ENCODE results near the gene C10orf88. TPM values are rescaled to one million over a fixed set of nuclear protein-coding genes. Genes with fewer than 3 reads are reported as not detected.

The C10orf88 gene
- total and polyA plus RNA-seq, 2 of the 13 experiments (the other 11 are each of a cell fraction or from before 2014, with no cell fraction given): 4.6 to 11.8 TPM

DNA sequence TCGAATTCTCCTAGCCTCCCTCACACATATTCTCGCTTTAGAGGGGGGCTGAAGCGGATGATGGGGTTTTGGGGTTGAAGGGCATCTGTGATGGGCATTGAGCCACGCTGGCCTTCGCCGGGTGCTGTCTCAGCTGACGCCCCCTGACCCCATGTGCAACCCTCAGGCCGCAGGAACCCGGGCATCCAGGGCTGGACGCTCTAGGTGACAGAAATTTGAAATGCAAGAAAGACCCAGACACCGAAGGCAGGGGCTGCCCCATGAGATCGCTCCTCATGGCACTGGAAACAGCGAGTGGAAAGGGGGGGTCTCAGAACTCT lies 664 bp upstream of the C10orf88 start:
- Histone ChIP-seq H4K20me1 (ENCODE audit: insufficient read depth, low read length) (no peaks in the 10 kb centered on the region), H3K36me3 (replicated peaks in 1 of 2; ENCODE audit: control insufficient read depth in 1 of 2, insufficient read depth in 2 of 2, low read length in 2 of 2) (no peaks in the 10 kb centered on the region), H3K9me3 (ENCODE audit: low read length) (no peaks in the 10 kb centered on the region), H3K27ac (ENCODE audit: extremely low read length, insufficient read depth, low read length) (no peak overlapping the region), H3K27me3 (ENCODE audit: control insufficient read depth in 1 of 2, insufficient read depth in 2 of 2, low read length in 2 of 2) (no peaks in the 10 kb centered on the region; a peak in 1 of 5 replicates), H3K4me3 (replicated peaks in 1 of 3; ENCODE audit: insufficient read depth in 1 of 3, low read depth in 2 of 3, low read length in 3 of 3) (0 out of 6 replicates have a peak overlapping the region, but pooled peaks of 1 of the 3 experiments have one; percentile 79), H3K9ac (ENCODE audit: insufficient read depth, low read depth, low read length) (no peak overlapping the region), H3K4me1 (ENCODE audit: insufficient read depth, low read length) (peaks cover 48% of the 10 kb centered on the region), H3K79me2 (ENCODE audit: insufficient read depth, low read length) (peaks cover 7% of the 10 kb centered on the region), H3K4me2 (ENCODE audit: low read depth, low read length) (peak overlapping the region; percentile 46), H2AFZ (ENCODE audit: low read length) (peak overlapping the region; percentile 62)
- DNase-seq (ENCODE audit: low spot score) (no peak), ATAC-seq (no peak), FAIRE-seq (no peak)
- in situ Hi-C loops (cut with HindIII; ENCODE audit: extremely low pct_ligation_motif_present, low pct_unique_long_range_greater_than_20kb): no loop called here
- ChIA-PET POLR2A (interaction anchor here (1.4 kb wide), 3 partner anchors 26 to 66 kb away, joined by 3 to 10 read pairs (median 5); partner anchors contain the start of genes ACADSB, IKZF5 and PSTK), CTCF (ENCODE audit: low intra/inter-chr PET ratio, low total read pairs) (no interaction called here)
- intact Hi-C loops (cut with micrococcal nuclease; ENCODE audit: unreplicated experiment): no loop called here
- BruUV-seq (replicated peaks): TSS peak; percentile 62
- WGBS (ENCODE audit: low lambda C conversion rate): 95% methylated on average over 13 of the region's 13 CpGs
- TF ChIP-seq, protein P1, sequence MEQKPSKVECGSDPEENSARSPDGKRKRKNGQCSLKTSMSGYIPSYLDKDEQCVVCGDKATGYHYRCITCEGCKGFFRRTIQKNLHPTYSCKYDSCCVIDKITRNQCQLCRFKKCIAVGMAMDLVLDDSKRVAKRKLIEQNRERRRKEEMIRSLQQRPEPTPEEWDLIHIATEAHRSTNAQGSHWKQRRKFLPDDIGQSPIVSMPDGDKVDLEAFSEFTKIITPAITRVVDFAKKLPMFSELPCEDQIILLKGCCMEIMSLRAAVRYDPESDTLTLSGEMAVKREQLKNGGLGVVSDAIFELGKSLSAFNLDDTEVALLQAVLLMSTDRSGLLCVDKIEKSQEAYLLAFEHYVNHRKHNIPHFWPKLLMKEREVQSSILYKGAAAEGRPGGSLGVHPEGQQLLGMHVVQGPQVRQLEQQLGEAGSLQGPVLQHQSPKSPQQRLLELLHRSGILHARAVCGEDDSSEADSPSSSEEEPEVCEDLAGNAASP (CRISPR knock-in tag; IDR thresholded peaks at IDR 0.05; ENCODE audit: borderline replicate concordance): no peak
- no peak for TF ChIP-seq FOXA3 (CRISPR knock-in tag; IDR thresholded peaks at IDR 0.05)
- TF ChIP-seq HOXA9 (CRISPR knock-in tag; IDR thresholded peaks at IDR 0.05; ENCODE audit: borderline replicate concordance): 0 out of 2 replicates have a peak, but pooled peaks have one; percentile 17
- no peak; the same call in 1 of the 2 replicates for TF ChIP-seq ZNF225 (CRISPR knock-in tag; IDR thresholded peaks at IDR 0.05)
- peak; percentile 47; the same call in 1 of the 2 replicates for TF ChIP-seq FOXO4 (CRISPR knock-in tag; conservative IDR thresholded peaks at IDR 0.05)
- TF ChIP-seq ZSCAN5A (CRISPR knock-in tag; IDR thresholded peaks at IDR 0.05; ENCODE audit: borderline replicate concordance): no peak
- no peak for TF ChIP-seq ZNF773 (CRISPR knock-in tag; IDR thresholded peaks at IDR 0.05; ENCODE audit: borderline replicate concordance)
- no peak for TF ChIP-seq XBP1 (CRISPR knock-in tag; IDR thresholded peaks at IDR 0.05)
- no peak for TF ChIP-seq ZIK1 (CRISPR knock-in tag; IDR thresholded peaks at IDR 0.05; ENCODE audit: borderline replicate concordance, low read depth)
- no peak for TF ChIP-seq PLRG1 (conservative IDR thresholded peaks at IDR 0.05)
- TF ChIP-seq, protein P2, sequence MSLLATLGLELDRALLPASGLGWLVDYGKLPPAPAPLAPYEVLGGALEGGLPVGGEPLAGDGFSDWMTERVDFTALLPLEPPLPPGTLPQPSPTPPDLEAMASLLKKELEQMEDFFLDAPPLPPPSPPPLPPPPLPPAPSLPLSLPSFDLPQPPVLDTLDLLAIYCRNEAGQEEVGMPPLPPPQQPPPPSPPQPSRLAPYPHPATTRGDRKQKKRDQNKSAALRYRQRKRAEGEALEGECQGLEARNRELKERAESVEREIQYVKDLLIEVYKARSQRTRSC (CRISPR knock-in tag; IDR thresholded peaks at IDR 0.05; ENCODE audit: low read depth): no peak
- no peak for TF ChIP-seq ZSCAN31 (CRISPR knock-in tag; IDR thresholded peaks at IDR 0.05; ENCODE audit: low read depth)
- 0 out of 2 replicates have a peak, but pooled peaks have one; percentile 40 for TF ChIP-seq DNMT1 (CRISPR knock-in tag; IDR thresholded peaks at IDR 0.05)
- TF ChIP-seq, protein P3, sequence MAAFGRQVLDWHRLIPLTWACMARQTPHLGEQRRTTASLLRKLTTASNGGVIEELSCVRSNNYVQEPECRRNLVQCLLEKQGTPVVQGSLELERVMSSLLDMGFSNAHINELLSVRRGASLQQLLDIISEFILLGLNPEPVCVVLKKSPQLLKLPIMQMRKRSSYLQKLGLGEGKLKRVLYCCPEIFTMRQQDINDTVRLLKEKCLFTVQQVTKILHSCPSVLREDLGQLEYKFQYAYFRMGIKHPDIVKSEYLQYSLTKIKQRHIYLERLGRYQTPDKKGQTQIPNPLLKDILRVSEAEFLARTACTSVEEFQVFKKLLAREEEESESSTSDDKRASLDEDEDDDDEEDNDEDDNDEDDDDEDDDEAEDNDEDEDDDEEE (CRISPR knock-in tag; IDR thresholded peaks at IDR 0.05): no peak
- TF ChIP-seq ZGPAT (CRISPR knock-in tag; IDR thresholded peaks at IDR 0.05): no peak
- TF ChIP-seq KDM4B (CRISPR knock-in tag; IDR thresholded peaks at IDR 0.05): no peak
- TF ChIP-seq RNF2 (conservative IDR thresholded peaks at IDR 0.05; ENCODE audit: low read depth): no peak

All from HepG2 (cell line).